DMS114 treated with DMSO at 0.1 percent for 48 hours (cell line): ENCODE data around the gene TOLLIP.
A peak's percentile ranks its signal among the peaks of the same experiment; 100 is the strongest.
"Not testable (repeated sequence)": the region's sequence is repeated elsewhere in the genome, so short reads cannot be mapped to it uniquely, and the experiment has no call there.

Experiments
- DNase-seq: peaks from one replicate; lab custom pipeline; 2025; ENCODE audit not compliant: unreplicated experiment; lab: John Stamatoyannopoulos, UW

Gene TOLLIP

GRCh38 chr11:1309498-1310317, at the start of gene TOLLIP:
Gene TOLLIP, minus strand, starts transcription at chr11:1309632. Its CDS starts 134 bp downstream, at chr11:1309498.
- DNase-seq: peak; percentile 66

- not testable (repeated sequence) for DNase-seq
These were observed 49.5 kb upstream of the TOLLIP start for GRCh38 chr11:1358931-1359330.

DNA sequence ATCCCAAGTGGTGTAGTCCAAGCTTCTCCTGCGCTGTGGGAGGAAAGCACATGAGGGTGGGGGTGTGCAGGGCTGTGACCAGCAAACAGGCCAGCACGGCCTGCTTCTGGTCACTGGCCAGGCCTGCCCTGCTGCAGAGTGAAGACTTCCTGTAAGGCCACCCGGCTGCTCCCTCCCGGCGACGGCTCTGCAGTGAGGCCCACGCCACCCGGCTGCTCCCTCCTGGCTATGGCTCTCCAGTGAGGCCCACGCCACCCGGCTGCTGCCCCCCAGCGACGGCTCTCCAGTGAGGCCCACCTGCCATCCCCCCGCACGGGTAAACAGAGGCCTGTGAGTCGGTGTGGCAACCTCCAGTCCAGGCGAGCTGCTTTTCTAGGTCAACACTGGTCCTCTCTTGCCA, 48.9 kb upstream of the TOLLIP start:
- no peak for DNase-seq

DNA sequence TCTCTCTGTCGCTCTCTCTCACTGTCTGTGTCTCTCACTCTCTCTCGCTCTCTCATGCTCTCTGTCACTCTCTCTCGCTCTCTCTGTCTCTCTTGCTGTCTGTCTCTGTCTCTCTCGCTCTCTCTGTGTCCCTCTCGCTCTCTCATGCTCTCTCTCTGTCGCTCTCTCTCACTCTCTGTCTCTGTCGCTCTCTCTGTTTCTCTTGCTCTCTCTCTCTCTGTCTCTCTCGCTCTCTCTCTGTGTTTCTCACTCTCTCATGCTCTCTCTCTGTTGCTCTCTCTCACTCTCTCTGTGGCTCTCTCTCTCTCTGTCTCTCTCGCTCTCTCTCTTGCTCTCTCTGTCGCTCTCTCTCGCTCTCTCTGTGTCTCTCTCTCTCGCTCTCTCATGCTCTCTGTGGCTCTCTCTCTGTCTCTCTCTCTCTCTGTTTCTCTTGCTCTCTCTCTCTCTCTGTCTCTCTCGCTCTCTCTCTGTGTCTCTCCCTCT, 47.1 kb upstream of the TOLLIP start:
- no peak for DNase-seq

- DNase-seq: no peak
These were observed 46.6 kb upstream of the TOLLIP start for GRCh38 chr11:1356007-1356435.

- DNase-seq: no peak
These were observed 44.9 kb upstream of the TOLLIP start for GRCh38 chr11:1354125-1354938.

DNA sequence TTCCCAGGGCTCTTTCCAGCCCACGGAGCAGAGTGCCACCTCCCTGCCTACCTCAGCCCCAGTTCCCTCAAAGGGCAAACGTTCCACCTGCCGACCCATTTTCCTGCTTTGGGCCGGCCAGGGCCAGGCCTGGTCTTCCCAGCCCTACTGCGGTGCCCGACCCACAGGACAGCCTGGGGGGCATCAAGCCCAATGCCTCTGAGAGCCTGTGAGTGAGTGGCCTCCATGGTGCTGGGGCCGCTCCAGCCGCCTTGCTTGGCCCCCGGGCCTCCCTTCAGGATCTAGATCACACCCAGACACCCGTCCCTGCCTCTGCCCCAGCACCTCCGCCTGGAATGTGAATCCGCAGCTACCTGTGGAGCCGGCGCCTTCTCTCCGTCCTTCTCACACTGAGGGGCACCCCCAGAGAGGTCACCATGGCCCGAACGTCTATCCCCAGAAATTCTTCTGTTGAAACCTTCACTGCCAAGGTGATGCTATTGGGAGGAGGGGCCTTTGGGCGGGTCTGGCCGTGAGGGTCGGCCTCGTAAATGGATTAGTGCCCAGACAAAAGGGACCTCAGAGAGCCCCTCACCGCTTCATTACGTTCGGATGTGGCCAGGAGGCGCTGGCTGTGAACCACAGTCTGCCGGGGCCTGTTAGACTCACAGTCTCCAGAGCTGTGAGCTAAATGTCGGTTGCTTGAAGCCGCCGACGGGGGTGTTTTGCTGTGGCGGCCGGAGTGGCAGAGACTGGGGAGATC, 44.1 kb upstream of the TOLLIP start:
- DNase-seq: no peak

GRCh38 chr11:1352696-1353382, 43.4 kb upstream of the TOLLIP start:
- no peak for DNase-seq

DNA sequence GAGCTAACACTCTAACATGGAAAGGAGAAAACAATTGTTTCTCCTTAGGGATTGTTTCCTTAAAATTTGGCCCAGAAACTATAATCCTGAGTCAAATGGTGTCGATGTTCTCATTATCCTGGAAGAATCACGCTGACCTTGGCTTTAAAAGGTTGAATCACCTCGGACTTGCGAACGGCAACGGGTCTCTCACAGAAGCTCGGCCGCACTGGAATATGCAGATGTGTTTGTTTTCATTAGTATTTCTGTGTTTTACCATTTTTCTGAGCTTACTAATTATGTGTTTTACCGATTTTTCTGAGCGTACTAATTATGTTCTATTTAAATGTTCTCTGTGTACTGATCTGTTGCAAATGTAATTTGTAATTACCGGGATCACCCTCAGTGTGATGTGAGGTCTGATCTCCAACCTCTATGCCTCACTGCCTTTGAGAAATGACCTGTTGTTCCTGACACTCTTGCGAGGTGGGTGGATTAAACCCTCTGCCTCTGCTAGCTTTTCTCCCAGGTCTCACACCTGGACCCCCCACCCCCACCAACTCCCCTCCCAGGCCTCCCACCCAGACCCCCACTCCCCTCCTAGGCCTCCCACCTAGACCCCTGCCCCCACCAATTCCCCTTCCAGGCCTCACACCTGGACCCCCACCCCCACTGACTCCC, 42.0 kb upstream of the TOLLIP start:
- DNase-seq: no peak

DNA sequence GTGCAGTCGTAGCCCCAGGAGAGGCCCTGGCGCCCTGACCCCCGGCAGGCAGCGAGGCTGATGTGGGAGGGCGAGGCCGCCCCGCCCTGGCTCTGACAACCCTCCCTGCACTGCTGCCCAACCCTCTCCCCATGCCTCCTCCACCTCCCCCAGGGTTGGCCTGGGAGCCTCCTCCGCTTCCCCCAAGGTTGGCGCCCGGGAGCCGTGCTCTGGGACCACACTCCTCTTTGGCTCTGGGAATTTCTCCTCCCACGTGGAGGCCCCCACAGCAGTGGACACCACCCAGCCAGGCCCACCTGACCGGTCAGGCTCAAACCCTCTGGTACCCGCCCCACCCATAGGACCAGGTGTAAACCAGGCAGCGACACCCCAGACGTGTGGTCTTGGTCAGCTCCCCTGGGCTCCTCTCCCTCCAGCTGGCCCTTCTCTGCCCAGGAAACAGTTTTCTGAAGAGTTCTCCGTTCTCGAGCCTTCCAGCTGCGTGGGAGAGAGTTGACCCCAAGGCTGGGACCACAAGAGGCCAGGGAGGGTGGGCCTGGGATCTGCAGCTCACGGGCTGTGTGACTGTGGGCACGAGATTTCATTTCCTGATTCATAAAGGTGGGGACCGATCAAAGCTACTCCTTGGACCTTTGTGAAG, 40.8 kb upstream of the TOLLIP start:
- DNase-seq: no peak

GRCh38 chr11:1349327-1350041, 40.1 kb upstream of the TOLLIP start:
- no peak for DNase-seq

GRCh38 chr11:1348796-1349326, 39.4 kb upstream of the TOLLIP start:
- no peak for DNase-seq

DNA sequence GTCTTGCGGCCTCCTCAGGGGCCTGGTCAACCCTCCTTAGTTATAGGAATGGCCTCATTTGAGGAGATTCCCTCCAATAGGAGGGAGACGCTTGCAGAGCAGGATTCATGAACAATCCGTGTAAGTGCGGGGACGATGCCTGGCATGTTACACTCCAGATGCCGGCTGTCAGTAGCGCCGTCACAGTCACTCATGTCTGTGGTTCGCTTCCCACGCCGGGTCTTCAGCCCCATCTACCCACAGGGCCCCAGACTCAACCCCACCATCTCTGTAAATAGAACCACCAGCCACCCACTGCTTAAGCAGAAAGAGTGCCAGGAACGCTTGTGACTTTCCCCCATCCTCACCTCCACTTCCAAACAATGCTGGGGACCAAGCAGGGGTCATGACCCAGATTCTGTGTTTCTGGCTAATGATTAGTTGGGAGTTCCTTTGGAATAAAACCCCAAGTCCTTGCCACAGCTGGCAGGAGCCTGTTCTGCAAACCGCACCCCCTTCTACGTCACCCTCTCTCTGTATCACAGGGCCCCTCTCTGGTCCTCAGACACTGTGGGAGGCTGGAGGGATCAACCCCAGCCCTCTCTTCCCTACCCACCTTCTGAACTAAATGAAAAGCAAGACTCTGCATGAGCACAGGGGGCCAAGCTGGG, 38.8 kb upstream of the TOLLIP start:
- no peak for DNase-seq

GRCh38 chr11:1347411-1347999, 38.1 kb upstream of the TOLLIP start:
- not testable (repeated sequence) for DNase-seq

GRCh38 chr11:1346669-1347390, 37.4 kb upstream of the TOLLIP start:
- DNase-seq: no peak

- no peak for DNase-seq
These were observed 36.5 kb upstream of the TOLLIP start for GRCh38 chr11:1345737-1346513.
